ENCODE data around the gene TXNDC2. TPM values are rescaled to one million over a fixed set of nuclear protein-coding genes. Genes with fewer than 3 reads are reported as not detected.

The TXNDC2 gene
- total RNA-seq, 1 experiment from 2014 or later: 0.12 TPM

DNA sequence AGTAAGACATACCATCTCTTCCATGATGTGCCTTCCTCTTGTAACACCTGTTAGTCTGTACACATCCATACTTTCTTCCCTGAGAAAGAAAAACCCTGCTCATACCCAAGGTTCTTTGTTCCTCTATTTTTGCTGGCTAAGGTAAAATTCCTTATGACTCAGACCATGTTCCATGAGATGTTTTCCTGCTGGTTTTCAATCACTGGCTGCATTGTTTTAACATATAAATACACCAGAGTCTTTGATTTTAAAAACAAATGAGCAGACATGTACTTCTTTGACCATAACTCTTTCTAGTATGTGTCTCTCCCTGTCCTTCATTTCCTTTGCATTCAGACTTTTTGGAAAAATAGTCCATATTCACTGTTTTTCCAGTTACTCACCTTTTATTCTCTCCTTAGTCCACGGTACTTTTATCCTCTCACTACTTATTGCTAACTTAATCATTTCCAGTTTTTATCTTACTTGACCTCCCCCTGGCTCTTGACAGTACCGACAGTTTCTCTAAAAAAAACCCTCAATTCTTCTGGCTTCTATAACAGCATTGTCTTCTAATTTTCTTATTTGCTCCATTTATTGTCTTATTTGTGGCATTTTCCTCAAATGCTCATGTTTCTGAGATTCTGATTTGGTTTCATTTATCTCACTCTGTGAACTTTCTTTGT is 32.4 kb downstream of the TXNDC2 start:
- BruUV-seq (replicated peaks): no TSS peak
- Histone ChIP-seq H2AFZ (ENCODE audit: low read depth, low read length, poor library complexity, severe bottlenecking) (no peak overlapping the region), H3K36me3 (ENCODE audit: control insufficient read depth in 1 of 2, insufficient read depth in 2 of 2, low read length in 2 of 2) (no peaks in the 10 kb centered on the region), H3K79me2 (ENCODE audit: insufficient read depth, low read length) (peaks cover 86% of the 10 kb centered on the region), H3K9me3 (ENCODE audit: control insufficient read depth in 1 of 2, insufficient read depth in 1 of 2, low read depth in 1 of 2, low read length in 2 of 2) (no peaks in the 10 kb centered on the region), H3K27me3 (ENCODE audit: insufficient read depth, low read length) (no peaks in the 10 kb centered on the region), H3K4me1 (ENCODE audit: control insufficient read depth in 1 of 2, insufficient read depth in 2 of 2, low read length in 2 of 2) (peaks cover 45 to 56% of the 10 kb centered on the region in 2 experiments), H3K9ac (ENCODE audit: low read length) (peak overlapping the region; percentile 22; the same call in 1 of the 2 replicates), H3K4me3 (replicated peaks in 1 of 2; ENCODE audit: low read depth in 1 of 2, low read length in 2 of 2) (no peak overlapping the region), H3K9me2 (ENCODE audit: insufficient read depth) (no peaks in the 10 kb centered on the region), H4K20me1 (ENCODE audit: insufficient read depth) (peaks cover 65% of the 10 kb centered on the region), H3K27ac (ENCODE audit: low read depth, low read length) (peak overlapping the region; percentile 3; the same call in 1 of the 2 replicates), H3K4me2 (ENCODE audit: low read length) (peak overlapping the region; percentile 42)
- POLR2A ChIA-PET: no interaction called here
- CTCF ChIA-PET: no interaction called here
- ATAC-seq (no peak), DNase-seq (ENCODE audit: low read depth, low spot score) (no peak)
- TF ChIP-seq CBX3 (IDR thresholded peaks at IDR 0.05; ENCODE audit: low read depth): no peak
- TF ChIP-seq CEBPB (IDR thresholded peaks at IDR 0.05; ENCODE audit: low read depth): no peak
- TF ChIP-seq, protein P1, sequence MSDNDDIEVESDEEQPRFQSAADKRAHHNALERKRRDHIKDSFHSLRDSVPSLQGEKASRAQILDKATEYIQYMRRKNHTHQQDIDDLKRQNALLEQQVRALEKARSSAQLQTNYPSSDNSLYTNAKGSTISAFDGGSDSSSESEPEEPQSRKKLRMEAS (IDR thresholded peaks at IDR 0.05): no peak
- TF ChIP-seq EZH2phosphoT487 (IDR thresholded peaks at IDR 0.05; ENCODE audit: borderline replicate concordance): no peak
- TF ChIP-seq YY1 (IDR thresholded peaks at IDR 0.05; ENCODE audit: extremely low read depth, insufficient replicate concordance, low read depth, low read length): no peak
- no peak for TF ChIP-seq RAD21 (IDR thresholded peaks at IDR 0.05; ENCODE audit: low read depth)
- no peak for TF ChIP-seq ZNF274 (IDR thresholded peaks at IDR 0.05; ENCODE audit: low read depth, low read length)
- intact Hi-C loops (cut with micrococcal nuclease): loop anchor here (10.0 kb wide), 1 partner anchor 303 kb away; the partner anchor contains the start of gene PPP4R1
- RAD21 ChIA-PET (ENCODE audit: low non-redundant PET in 1 of 2, low total read pairs in 2 of 2, uncharacterized antibody in 2 of 2, unreplicated experiment in 2 of 2): no interaction called here

DNA sequence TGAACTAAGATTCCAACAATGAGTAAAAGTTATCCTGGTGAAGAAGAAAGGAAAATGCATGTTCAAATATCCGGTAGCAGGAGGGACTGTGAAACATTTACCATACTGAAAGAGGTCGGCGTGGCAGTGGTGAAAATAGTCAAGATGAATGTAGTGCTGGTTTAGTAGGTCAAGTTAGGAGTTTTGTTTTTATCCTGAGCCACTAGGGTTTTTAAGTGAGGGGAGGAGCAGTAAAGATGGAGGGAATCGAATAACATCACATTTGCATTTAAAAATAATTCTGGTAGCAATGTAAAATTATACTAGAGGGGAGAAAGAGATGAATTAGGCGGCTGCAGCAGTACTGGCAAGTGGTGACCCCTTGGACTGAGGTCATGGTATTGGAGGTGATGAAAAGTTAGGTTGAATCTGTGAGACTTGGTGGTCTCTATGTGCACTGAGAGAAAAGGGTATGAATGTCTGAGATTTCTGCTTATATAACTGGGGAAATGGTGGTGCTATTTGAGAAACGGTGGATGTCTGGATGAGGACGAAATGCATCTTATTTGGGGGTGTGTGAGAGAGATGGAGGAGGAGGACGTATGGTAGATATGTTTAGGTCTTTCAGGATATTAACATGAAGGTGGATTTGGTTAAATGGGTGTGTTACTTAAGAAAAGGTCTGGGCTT is 33.9 kb downstream of the TXNDC2 start:
- Histone ChIP-seq H3K27ac (ENCODE audit: low read depth, low read length) (no peak overlapping the region), H3K9me2 (ENCODE audit: insufficient read depth) (no peaks in the 10 kb centered on the region), H3K79me2 (ENCODE audit: insufficient read depth, low read length) (peaks cover 100% of the 10 kb centered on the region), H3K9ac (ENCODE audit: low read length) (no peak overlapping the region), H3K4me1 (ENCODE audit: control insufficient read depth in 1 of 2, insufficient read depth in 2 of 2, low read length in 2 of 2) (peaks cover 45 to 54% of the 10 kb centered on the region in 2 experiments), H3K27me3 (ENCODE audit: insufficient read depth, low read length) (no peaks in the 10 kb centered on the region), H3K4me3 (replicated peaks in 1 of 2; ENCODE audit: low read depth in 1 of 2, low read length in 2 of 2) (no peak overlapping the region), H4K20me1 (ENCODE audit: insufficient read depth) (peaks cover 79% of the 10 kb centered on the region), H2AFZ (ENCODE audit: low read depth, low read length, poor library complexity, severe bottlenecking) (no peak overlapping the region), H3K4me2 (ENCODE audit: low read length) (no peak overlapping the region), H3K9me3 (ENCODE audit: control insufficient read depth in 1 of 2, insufficient read depth in 1 of 2, low read depth in 1 of 2, low read length in 2 of 2) (no peaks in the 10 kb centered on the region), H3K36me3 (ENCODE audit: control insufficient read depth in 1 of 2, insufficient read depth in 2 of 2, low read length in 2 of 2) (no peaks in the 10 kb centered on the region)
- TF ChIP-seq RAD21 (IDR thresholded peaks at IDR 0.05; ENCODE audit: low read depth): no peak
- CTCF ChIA-PET: no interaction called here
- RAD21 ChIA-PET (ENCODE audit: low non-redundant PET in 1 of 2, low total read pairs in 2 of 2, uncharacterized antibody in 2 of 2, unreplicated experiment in 2 of 2): no interaction called here
- DNase-seq (ENCODE audit: low read depth, low spot score) (no peak), ATAC-seq (no peak)
- intact Hi-C loops (cut with micrococcal nuclease): loop anchor here (10.0 kb wide), 1 partner anchor 305 kb away; the partner anchor contains the start of gene PPP4R1
- POLR2A ChIA-PET: no interaction called here
- BruUV-seq (replicated peaks): no TSS peak

Data from HCT116 (cell line).